Thyroid gland (tissue), 4 donors: Measurements from ENCODE around the gene INTS7. TPM values are rescaled to one million over a fixed set of nuclear protein-coding genes. Genes with fewer than 3 reads are reported as not detected.

Experiments
- DNase-seq, 2 donors: peaks; one replicate each; pipeline ENCODE4 v3.0.0-alpha.2; 2019
- H3K27ac ChIP-seq, 3 donors: fragments of 200-600 bp; sonication (generic); 1 replicate in 2 of 3; 2 replicates in 1 of 3; pipeline ENCODE4 v1.5.1; 2016 to 2019; ENCODE audit warnings: mild to moderate bottlenecking in 1 of 3, moderate library complexity in 1 of 3
- H3K27me3 ChIP-seq: fragments of 200-600 bp; sonication (generic); one replicate; pipeline ENCODE4 v1.5.1; 2019
- H3K36me3 ChIP-seq, 2 donors: fragments of 200-600 bp; sonication (generic); one replicate each; pipeline ENCODE4 v1.5.1; 2016 to 2019
- H3K4me1 ChIP-seq, 2 donors: fragments of 200-600 bp; sonication (generic); one replicate each; pipeline ENCODE4 v1.5.1; 2017 to 2019
- H3K4me3 ChIP-seq, 3 donors: fragments of 200-600 bp; sonication (generic); replicated peaks in 1 of 3; 1 replicate in 2 of 3; 2 replicates in 1 of 3; pipeline ENCODE4 v1.5.1; 2016; ENCODE audit warnings: mild to moderate bottlenecking in 1 of 3
- H3K9me3 ChIP-seq: fragments of 200-600 bp; sonication (generic); one replicate; pipeline ENCODE4 v1.5.1; 2017
- POLR2A ChIP-seq, 2 donors: fragments of 450-650 bp; IDR thresholded peaks; one replicate each; pipeline ENCODE4 v1.6.1; 2017; ENCODE audit warnings: antibody characterized with exemption in 2 of 2, mild to moderate bottlenecking in 2 of 2, moderate library complexity in 1 of 2
- WGBS, 2 donors: methylation state at CpG; one replicate each; pipeline ENCODE4 v1.1.5; 2017; 5-methylcytosine and 5-hydroxymethylcytosine counted together
- intact Hi-C: fragments of 100-400 bp; cut with DNase I; formaldehyde crosslinking; loops from one replicate; pipeline ENCODE4 v1.15.1; 2023
- total RNA-seq, 4 donors: library from RNA; depleted of rRNA; stranded (reverse); fragments of >200 nt; gene quantifications; one replicate each; pipeline ENCODE4 v1.2.3, GENCODE V29; 2016
- TF ChIP-seq, protein P1 (sequence below), 6 experiments: fragments of 200-600 bp in 3 of 6; fragments of 450-650 bp in 3 of 6; sonication (generic) in 3 of 6; IDR thresholded peaks; one replicate each; pipeline ENCODE4 v1.5.1; 2016 to 2019; ENCODE audit warnings: antibody characterized with exemption in 6 of 6, mild to moderate bottlenecking in 2 of 6, inconsistent platforms in 1 of 6, moderate library complexity in 1 of 6

The INTS7 gene
- total RNA-seq, 4 donors from 2014 or later: 14.8 to 22.6 (median 19.5) TPM

DNA sequence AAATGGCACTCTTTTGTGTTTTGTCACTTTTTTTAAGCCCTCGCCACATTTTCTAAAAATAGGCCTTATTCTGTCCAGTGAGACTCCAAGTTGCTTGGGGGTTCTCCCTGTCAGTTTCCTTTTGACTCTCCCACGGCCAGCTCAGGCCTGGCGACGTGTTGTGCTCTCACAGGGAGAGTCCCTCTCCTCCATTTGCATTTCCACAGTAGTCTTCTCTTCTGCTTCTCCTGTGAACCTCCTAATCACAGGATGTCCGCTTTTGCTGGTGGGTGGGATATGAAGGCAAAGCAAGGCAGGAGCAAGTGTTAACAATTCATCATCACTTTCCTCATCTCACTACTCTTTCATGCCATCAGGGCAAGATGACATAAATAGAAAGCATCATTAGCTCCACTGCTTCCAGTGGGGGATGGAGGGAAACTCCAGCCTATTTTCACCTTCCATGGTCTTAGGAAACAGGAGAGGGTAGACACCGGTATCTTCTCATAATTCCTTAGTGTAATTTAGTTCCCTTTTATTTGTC is 99.8 kb downstream of the INTS7 start:
- Histone ChIP-seq H3K4me1 (peaks cover 17% of the 10 kb centered on the region in 2 donors), H3K9me3 (no peaks in the 10 kb centered on the region), H3K36me3 (no peaks in the 10 kb centered on the region), H3K4me3 (no peak overlapping the region), H3K27ac (no peak overlapping the region), H3K27me3 (no peaks in the 10 kb centered on the region)
- 63 to 73% methylated on average over 6 of the region's 6 CpGs for WGBS, 2 donors
- TF ChIP-seq, protein P1, sequence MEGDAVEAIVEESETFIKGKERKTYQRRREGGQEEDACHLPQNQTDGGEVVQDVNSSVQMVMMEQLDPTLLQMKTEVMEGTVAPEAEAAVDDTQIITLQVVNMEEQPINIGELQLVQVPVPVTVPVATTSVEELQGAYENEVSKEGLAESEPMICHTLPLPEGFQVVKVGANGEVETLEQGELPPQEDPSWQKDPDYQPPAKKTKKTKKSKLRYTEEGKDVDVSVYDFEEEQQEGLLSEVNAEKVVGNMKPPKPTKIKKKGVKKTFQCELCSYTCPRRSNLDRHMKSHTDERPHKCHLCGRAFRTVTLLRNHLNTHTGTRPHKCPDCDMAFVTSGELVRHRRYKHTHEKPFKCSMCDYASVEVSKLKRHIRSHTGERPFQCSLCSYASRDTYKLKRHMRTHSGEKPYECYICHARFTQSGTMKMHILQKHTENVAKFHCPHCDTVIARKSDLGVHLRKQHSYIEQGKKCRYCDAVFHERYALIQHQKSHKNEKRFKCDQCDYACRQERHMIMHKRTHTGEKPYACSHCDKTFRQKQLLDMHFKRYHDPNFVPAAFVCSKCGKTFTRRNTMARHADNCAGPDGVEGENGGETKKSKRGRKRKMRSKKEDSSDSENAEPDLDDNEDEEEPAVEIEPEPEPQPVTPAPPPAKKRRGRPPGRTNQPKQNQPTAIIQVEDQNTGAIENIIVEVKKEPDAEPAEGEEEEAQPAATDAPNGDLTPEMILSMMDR (IDR thresholded peaks at IDR 0.05): no peak
- no peak for TF ChIP-seq POLR2A (IDR thresholded peaks at IDR 0.05)
- intact Hi-C loops: no loop called here
- no peak for DNase-seq

DNA sequence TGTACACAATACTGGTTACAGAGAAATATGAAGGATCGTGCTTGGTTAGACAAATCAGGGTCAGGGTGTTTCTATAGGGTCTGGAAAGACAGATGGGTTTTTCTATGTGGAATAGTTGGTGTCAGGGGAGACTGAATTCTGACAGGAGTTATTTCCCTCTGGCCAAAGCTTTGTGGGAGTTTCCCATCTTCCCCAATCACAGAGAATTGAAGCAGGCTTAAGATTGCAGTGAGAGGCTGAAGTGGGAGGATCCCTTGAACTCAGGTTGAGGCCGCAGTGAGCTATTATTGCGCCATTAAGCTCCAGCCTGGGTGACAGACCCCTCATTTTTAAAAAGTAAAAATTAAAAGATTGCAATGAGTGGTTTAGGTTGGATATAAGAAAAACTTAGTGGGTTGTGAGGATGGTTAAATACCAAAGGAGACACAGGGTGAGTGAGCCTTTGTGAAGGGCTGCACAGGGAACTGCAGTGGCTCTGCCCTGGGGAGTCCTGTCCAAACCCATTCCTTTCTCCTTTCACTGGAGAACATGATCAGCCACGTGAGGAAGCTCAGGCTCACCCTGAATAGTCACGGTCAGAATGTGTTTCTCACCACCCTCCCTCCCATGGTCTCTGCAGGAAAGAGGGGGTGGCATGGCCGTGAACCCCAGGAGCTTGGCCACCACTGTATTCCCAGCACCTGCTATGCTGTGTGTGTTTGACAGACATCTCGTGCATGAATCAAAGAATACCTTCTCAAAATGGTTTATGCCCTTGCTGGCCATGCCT is 101.2 kb downstream of the INTS7 start:
- intact Hi-C loops: no loop called here
- H3K4me1 ChIP-seq: peaks cover 8 to 12% of the 10 kb centered on the region in 2 donors

GRCh38 chr1:211932933-211933254 is 102.5 kb downstream of the INTS7 start:
- H3K27me3 ChIP-seq: no peaks in the 10 kb centered on the region
- DNase-seq: no peak
- H3K9me3 ChIP-seq: no peaks in the 10 kb centered on the region
- intact Hi-C loops: no loop called here
- TF ChIP-seq, protein P1 (IDR thresholded peaks at IDR 0.05): no peak
- TF ChIP-seq POLR2A (IDR thresholded peaks at IDR 0.05): no peak
- peaks cover 4 to 17% of the 10 kb centered on the region in 2 donors for H3K4me1 ChIP-seq
- H3K4me3 ChIP-seq: no peak overlapping the region
- no peak overlapping the region for H3K27ac ChIP-seq
- no peaks in the 10 kb centered on the region for H3K36me3 ChIP-seq

More for the DNA sequence above, 101.2 kb downstream of the INTS7 start:
- Histone ChIP-seq H3K36me3 (no peaks in the 10 kb centered on the region), H3K4me3 (no peak overlapping the region), H3K27ac (no peak overlapping the region), H3K27me3 (no peaks in the 10 kb centered on the region), H3K9me3 (no peaks in the 10 kb centered on the region)
- TF ChIP-seq, protein P1 (IDR thresholded peaks at IDR 0.05): no peak
- TF ChIP-seq POLR2A (IDR thresholded peaks at IDR 0.05): no peak
- 62 to 64% methylated on average over 7 of the region's 7 CpGs for WGBS, 2 donors
- no peak for DNase-seq

- 75 to 79% methylated on average over 9 of the region's 9 CpGs for WGBS, 2 donors
- H3K4me1 ChIP-seq: peaks cover 4 to 17% of the 10 kb centered on the region in 2 donors
These were observed 103.0 kb downstream of the INTS7 start for GRCh38 chr1:211932231-211932932.

More at GRCh38 chr1:211932231-211932932, 103.0 kb downstream of the INTS7 start:
- no peaks in the 10 kb centered on the region for H3K27me3 ChIP-seq
- intact Hi-C loops: no loop called here
- H3K36me3 ChIP-seq: no peaks in the 10 kb centered on the region
- H3K27ac ChIP-seq: no peak overlapping the region
- H3K4me3 ChIP-seq: no peak overlapping the region
- no peaks in the 10 kb centered on the region for H3K9me3 ChIP-seq
- DNase-seq: no peak
- TF ChIP-seq, protein P1 (IDR thresholded peaks at IDR 0.05): no peak
